Measurements from ENCODE around the gene MAD2L1. TPM values are rescaled to one million over a fixed set of nuclear protein-coding genes. Genes with fewer than 3 reads are reported as not detected.

Gene MAD2L1
- total RNA-seq, 4 donors from 2014 or later: 1.4 to 2.6 (median 1.7) TPM

GRCh38 chr4:120083152-120083551 is 16.5 kb upstream of the MAD2L1 start:
- TF ChIP-seq EP300 (IDR thresholded peaks at IDR 0.05): no peak
- no peak for ATAC-seq

GRCh38 chr4:120082251-120082650 is 15.6 kb upstream of the MAD2L1 start:
- H3K27ac ChIP-seq: no peak overlapping the region
- no peaks in the 10 kb centered on the region for H3K4me1 ChIP-seq
- H3K36me3 ChIP-seq: no peaks in the 10 kb centered on the region
- TF ChIP-seq POLR2A (IDR thresholded peaks at IDR 0.05) (no peak), CTCF (IDR thresholded peaks at IDR 0.05) (no peak), POLR2AphosphoS5 (IDR thresholded peaks at IDR 0.05) (no peak), EP300 (IDR thresholded peaks at IDR 0.05) (no peak)
- H3K9me3 ChIP-seq: no peaks in the 10 kb centered on the region
- no peak for ATAC-seq
- H3K27me3 ChIP-seq: no peaks in the 10 kb centered on the region
- 80 to 94% methylated on average over 1 of the region's 1 CpG for WGBS, 2 donors (ENCODE audit: low coverage in 1 of 2)
- H3K4me3 ChIP-seq: no peak overlapping the region

More at GRCh38 chr4:120083152-120083551, 16.5 kb upstream of the MAD2L1 start:
- Histone ChIP-seq H3K27me3 (no peaks in the 10 kb centered on the region), H3K27ac (no peak overlapping the region), H3K4me3 (no peak overlapping the region), H3K4me1 (no peaks in the 10 kb centered on the region), H3K9me3 (peaks cover 0 to 6% (median 0%) of the 10 kb centered on the region in 3 donors), H3K36me3 (no peaks in the 10 kb centered on the region)
- WGBS, 2 donors (ENCODE audit: low coverage in 1 of 2): 77 to 88% methylated on average over 2 of the region's 2 CpGs

- no peak for ATAC-seq
- Histone ChIP-seq H3K4me1 (no peaks in the 10 kb centered on the region), H3K36me3 (no peaks in the 10 kb centered on the region)
Observed at GRCh38 chr4:120081726-120082125, 15.1 kb upstream of the MAD2L1 start.

GRCh38 chr4:120080533-120080932 is 13.9 kb upstream of the MAD2L1 start:
- no peaks in the 10 kb centered on the region for H3K4me1 ChIP-seq
- no peaks in the 10 kb centered on the region for H3K9me3 ChIP-seq
- no peaks in the 10 kb centered on the region for H3K36me3 ChIP-seq
- no peak overlapping the region for H3K4me3 ChIP-seq
- no peak overlapping the region for H3K27ac ChIP-seq
- TF ChIP-seq CTCF (IDR thresholded peaks at IDR 0.05) (no peak), POLR2A (IDR thresholded peaks at IDR 0.05) (no peak)
- no peak for ATAC-seq
- 65 to 73% methylated on average over 2 of the region's 2 CpGs for WGBS, 2 donors (ENCODE audit: low coverage in 1 of 2)
- H3K27me3 ChIP-seq: no peaks in the 10 kb centered on the region

More at GRCh38 chr4:120081726-120082125, 15.1 kb upstream of the MAD2L1 start:
- Histone ChIP-seq H3K9me3 (no peaks in the 10 kb centered on the region), H3K27ac (no peak overlapping the region), H3K4me3 (no peak overlapping the region), H3K27me3 (no peaks in the 10 kb centered on the region)
- no peak for TF ChIP-seq POLR2AphosphoS5 (IDR thresholded peaks at IDR 0.05)
- TF ChIP-seq EP300 (IDR thresholded peaks at IDR 0.05): no peak
- TF ChIP-seq POLR2A (IDR thresholded peaks at IDR 0.05): no peak
- TF ChIP-seq CTCF (IDR thresholded peaks at IDR 0.05): no peak

GRCh38 chr4:120079839-120080520 is 13.3 kb upstream of the MAD2L1 start:
- no peak for TF ChIP-seq EP300 (IDR thresholded peaks at IDR 0.05)
- TF ChIP-seq POLR2AphosphoS5 (IDR thresholded peaks at IDR 0.05): no peak
- TF ChIP-seq CTCF (IDR thresholded peaks at IDR 0.05): no peak
- TF ChIP-seq POLR2A (IDR thresholded peaks at IDR 0.05): no peak
- no peaks in the 10 kb centered on the region for H3K36me3 ChIP-seq
- WGBS, 2 donors (ENCODE audit: low coverage in 1 of 2): 72 to 77% methylated on average over 5 of the region's 5 CpGs
- H3K4me1 ChIP-seq: no peaks in the 10 kb centered on the region
- ATAC-seq: no peak
- H3K27ac ChIP-seq: no peak overlapping the region
- H3K9me3 ChIP-seq: no peaks in the 10 kb centered on the region
- H3K27me3 ChIP-seq: no peaks in the 10 kb centered on the region
- no peak overlapping the region for H3K4me3 ChIP-seq

All from gastroesophageal sphincter (tissue), 4 donors.